K562 (cell line): ENCODE measurements around the gene ZBTB9. TPM values are rescaled to one million over a fixed set of nuclear protein-coding genes. Genes with fewer than 3 reads are reported as not detected.

ENCODE experiments used
- ADNP ChIP-seq: fragments of 200-800 bp; sonication (Bioruptor generic); IDR thresholded peaks from 2 replicates; pipeline ENCODE4 v1.6.1; 2016; ENCODE audit warnings: missing genetic modification characterization, missing compliant biosample characterization
- BCLAF1 ChIP-seq, 2 experiments: fragments of 450-650 bp in 1 of 2; IDR thresholded peaks; 2 replicates each; pipeline ENCODE4 v1.6.1; 2011 to 2017; ENCODE audit warnings: low read depth in 2 of 2, antibody characterized with exemption in 1 of 2, borderline replicate concordance in 1 of 2, low read length in 1 of 2, mild to moderate bottlenecking in 1 of 2, mixed read lengths in 1 of 2; ENCODE audit not compliant: control insufficient read depth in 1 of 2
- CBFA2T2 ChIP-seq: fragments of 450-650 bp; conservative IDR thresholded peaks from 2 replicates; pipeline ENCODE4 v1.6.1; 2017; ENCODE audit warnings: mild to moderate bottlenecking
- CEBPB ChIP-seq: fragments of 450-650 bp; IDR thresholded peaks from 2 replicates; pipeline ENCODE4 v1.6.1; 2016; ENCODE audit warnings: missing genetic modification characterization, missing compliant biosample characterization
- CTBP1 ChIP-seq: fragments of 450-650 bp; IDR thresholded peaks from 2 replicates; pipeline ENCODE4 v1.6.1; 2016; ENCODE audit warnings: borderline replicate concordance
- FOXK2 ChIP-seq, 2 experiments: fragments of 450-650 bp; IDR thresholded peaks in 1 of 2; conservative IDR thresholded peaks in 1 of 2; 2 replicates each; pipeline ENCODE4 v1.6.1; 2016; ENCODE audit warnings: low read depth in 2 of 2, mild to moderate bottlenecking in 1 of 2
- GABPB1 ChIP-seq: sonication (generic); formaldehyde crosslinking; IDR thresholded peaks from 2 replicates; pipeline ENCODE4 v1.8.0; 2022; ENCODE audit warnings: mild to moderate bottlenecking, missing genetic modification reagents
- GTF2E2 ChIP-seq: fragments of 200-800 bp; sonication (Bioruptor generic); IDR thresholded peaks from 2 replicates; pipeline ENCODE4 v1.6.1; 2016; ENCODE audit warnings: missing genetic modification characterization, missing compliant biosample characterization
- KAT7 ChIP-seq: sonication (generic); formaldehyde crosslinking; IDR thresholded peaks from 2 replicates; pipeline ENCODE4 v1.8.0; 2022; ENCODE audit warnings: missing genetic modification reagents, mild to moderate bottlenecking, borderline replicate concordance
- NFE2L1 ChIP-seq: fragments of 450-650 bp; IDR thresholded peaks from 2 replicates; pipeline ENCODE4 v1.6.1; 2016; ENCODE audit warnings: missing genetic modification characterization, low read depth, mild to moderate bottlenecking, missing compliant biosample characterization, moderate library complexity, borderline replicate concordance
- ZBTB2 ChIP-seq: fragments of 450-650 bp; IDR thresholded peaks from 2 replicates; pipeline ENCODE4 v1.6.1; 2016; ENCODE audit warnings: antibody characterized with exemption
- ZEB2 ChIP-seq: fragments of 450-650 bp; IDR thresholded peaks from 2 replicates; pipeline ENCODE4 v1.6.1; 2016
- polyA plus RNA-seq, 8 experiments: library from polyadenylated mRNA; depleted of rRNA in 4 of 8; stranded (reverse) in 5 of 8; unstranded in 3 of 8; fragments of >200 nt; fragmentation: Nextera tagmentation in 2 of 8; fragmentation: Illumina TruSeq in 1 of 8; extraction: Ambion mirVana in 2 of 8; extraction: Trizol in 1 of 8; gene quantifications; 2 replicates each; pipeline versions ENCODE4 v1.2.1 to v1.2.3, GENCODE V29; 2011 to 2014; ENCODE audit warnings: inconsistent platforms in 1 of 8, missing spikeins in 1 of 8
- total RNA-seq, 7 experiments: library from RNA; depleted of rRNA in 6 of 7; stranded (reverse); fragments of >200 nt in 6 of 7; fragmentation: Illumina TruSeq in 2 of 7; extraction: Trizol in 2 of 7; gene quantifications; 2 replicates each; pipeline versions ENCODE4 v1.2.1 to v1.2.3, GENCODE V29; 2011 to 2021; ENCODE audit warnings: low replicate concordance in 1 of 7

Gene ZBTB9
- total and polyA plus RNA-seq, 9 of the 15 experiments (the other 6 are each of a cell fraction or from before 2014, with no cell fraction given): 1.9 to 19.5 (median 10.4) TPM

GRCh38 chr6:33440649-33441309 is 13.6 kb upstream of the ZBTB9 start (continued):
- TF ChIP-seq FOXK2 (conservative IDR thresholded peaks at IDR 0.05 in 1 of 2, IDR thresholded peaks at IDR 0.05 in 1 of 2; ENCODE audit: low read depth in 2 of 2): no peak
- TF ChIP-seq KAT7 (CRISPR knock-in tag): no peak
- no peak for TF ChIP-seq CEBPB
- no peak for TF ChIP-seq GTF2E2 (tag)
- TF ChIP-seq CTBP1: peak; percentile 23; the same call in 1 of the 2 replicates
- TF ChIP-seq NFE2L1 (tag): no peak
- no peak for TF ChIP-seq CBFA2T2
- no peak for TF ChIP-seq GABPB1
- no peak; the same call in 1 of the 2 replicates for TF ChIP-seq ZBTB2
- TF ChIP-seq ZEB2: no peak
- TF ChIP-seq BCLAF1 (IDR thresholded peaks at IDR 0.05; ENCODE audit: borderline replicate concordance in 1 of 2, control insufficient read depth in 1 of 2, low read depth in 2 of 2, low read length in 1 of 2): no peak
- TF ChIP-seq ADNP (tag): no peak
